Measurements from ENCODE around the gene VPS8. TPM values are rescaled to one million over a fixed set of nuclear protein-coding genes. Genes with fewer than 3 reads are reported as not detected.

Gene VPS8
- total and polyA plus RNA-seq, 9 of the 15 experiments (the other 6 are each of a cell fraction or from before 2014, with no cell fraction given) = 7.2 to 41.0 (median 28.3) TPM

- in situ Hi-C loops (cut with MboI) = no loop called here
- no peaks in the 10 kb centered on the region for H3K36me3 ChIP-seq (ENCODE audit: control insufficient read depth, insufficient read depth, low read length)
- no peak overlapping the region for H2AFZ ChIP-seq (ENCODE audit: low read depth, low read length)
- intact Hi-C loops (cut with micrococcal nuclease) = no loop called here
- no peak overlapping the region for H3K4me3 ChIP-seq
- TF ChIP-seq GATAD2B (IDR thresholded peaks at IDR 0.05; ENCODE audit: borderline replicate concordance) (no peak), CTCF (IDR thresholded peaks at IDR 0.05 in 2 of 3, conservative IDR thresholded peaks at IDR 0.05 in 1 of 3; ENCODE audit: insufficient read depth in 2 of 3, low read depth in 1 of 3, low read length in 3 of 3) (peak; percentile 41 to 56 (median 54))
- H3K27ac ChIP-seq (ENCODE audit: extremely low read depth, low read depth, low read length) = no peak overlapping the region
- no peak overlapping the region for H3K9ac ChIP-seq (ENCODE audit: insufficient read depth in 1 of 2, low read depth in 2 of 2, low read length in 2 of 2)
- no peaks in the 10 kb centered on the region for H3K9me3 ChIP-seq (replicated peaks; ENCODE audit: control insufficient read depth, insufficient read depth, low read depth, low read length)
- CTCF ChIA-PET (ENCODE audit: low intra/inter-chr PET ratio) = no interaction called here
- peaks cover 6 to 16% of the 10 kb centered on the region in 2 experiments for H3K4me1 ChIP-seq (replicated peaks in 1 of 2; ENCODE audit: control insufficient read depth in 2 of 2, insufficient read depth in 2 of 2, low read length in 2 of 2)
- 2% methylated on average over 4 of the region's 4 CpGs for WGBS (ENCODE audit: insufficient coverage, low coverage, missing lambda C conversion rate)
- DNase-seq (ENCODE audit: extremely low read depth in 1 of 4, low spot score in 3 of 4) = peak in 1 of 4 experiments; percentile 40
- peak; percentile 52 for ATAC-seq
- no peak overlapping the region for H3K4me2 ChIP-seq (ENCODE audit: insufficient read depth, low read length)
- peaks cover 9% of the 10 kb centered on the region for H3K79me2 ChIP-seq (ENCODE audit: control insufficient read depth, insufficient read depth, low read length)
- POLR2A ChIA-PET = no interaction called here
- FAIRE-seq = no peak
- no TSS peak for BruUV-seq (replicated peaks)
- H4K20me1 ChIP-seq (replicated peaks; ENCODE audit: control insufficient read depth, insufficient read depth, low read length) = no peaks in the 10 kb centered on the region
- no peaks in the 10 kb centered on the region; a peak in 1 of 5 replicates for H3K27me3 ChIP-seq (ENCODE audit: control insufficient read depth in 2 of 2, insufficient read depth in 2 of 2, low read length in 2 of 2)
- no peaks in the 10 kb centered on the region for H3K9me1 ChIP-seq (ENCODE audit: control insufficient read depth, insufficient read depth, low read length)
These were observed 3.9 kb upstream of the VPS8 start for GRCh38 chr3:184808021-184808420.

- H3K27ac ChIP-seq (ENCODE audit: extremely low read depth, low read depth, low read length) = no peak overlapping the region
- no peak overlapping the region for H3K4me2 ChIP-seq (ENCODE audit: insufficient read depth, low read length)
- intact Hi-C loops (cut with micrococcal nuclease) (no loop called here), in situ Hi-C loops (cut with MboI) (no loop called here)
- H3K9ac ChIP-seq (ENCODE audit: insufficient read depth in 1 of 2, low read depth in 2 of 2, low read length in 2 of 2) = no peak overlapping the region
- no peaks in the 10 kb centered on the region for H3K9me3 ChIP-seq (replicated peaks; ENCODE audit: control insufficient read depth, insufficient read depth, low read depth, low read length)
- no peaks in the 10 kb centered on the region for H3K36me3 ChIP-seq (ENCODE audit: control insufficient read depth, insufficient read depth, low read length)
- peaks cover 6 to 15% of the 10 kb centered on the region in 2 experiments for H3K4me1 ChIP-seq (replicated peaks in 1 of 2; ENCODE audit: control insufficient read depth in 2 of 2, insufficient read depth in 2 of 2, low read length in 2 of 2)
- TF ChIP-seq SMARCB1 (IDR thresholded peaks at IDR 0.05; ENCODE audit: insufficient read length, low read depth) = no peak
- TF ChIP-seq E4F1 (CRISPR knock-in tag; IDR thresholded peaks at IDR 0.05; ENCODE audit: borderline replicate concordance) = no peak
- no peak for TF ChIP-seq MTF1 (CRISPR knock-in tag; IDR thresholded peaks at IDR 0.05; ENCODE audit: borderline replicate concordance)
- TF ChIP-seq PKNOX1 (IDR thresholded peaks at IDR 0.05) = no peak
- no peak for TF ChIP-seq ZNF717 (CRISPR knock-in tag; IDR thresholded peaks at IDR 0.05)
- TF ChIP-seq YBX1 (IDR thresholded peaks at IDR 0.05) = no peak
- TF ChIP-seq THAP7 (CRISPR knock-in tag; IDR thresholded peaks at IDR 0.05) = no peak
- TF ChIP-seq SMAD2 (IDR thresholded peaks at IDR 0.05; ENCODE audit: low read depth, low read length) = no peak
- ChIA-PET CTCF (ENCODE audit: low intra/inter-chr PET ratio) (no interaction called here), POLR2A (interaction anchor here (0.6 kb wide), 1 partner anchor 682 kb away, joined by 3 read pairs; no protein-coding TSS in a partner anchor)
- ATAC-seq (no peak), FAIRE-seq (no peak), DNase-seq (ENCODE audit: extremely low read depth in 1 of 4, low spot score in 3 of 4) (no peak)
- no peak overlapping the region for H3K4me3 ChIP-seq
- peaks cover 25% of the 10 kb centered on the region for H3K79me2 ChIP-seq (ENCODE audit: control insufficient read depth, insufficient read depth, low read length)
- no peaks in the 10 kb centered on the region for H3K9me1 ChIP-seq (ENCODE audit: control insufficient read depth, insufficient read depth, low read length)
- H3K27me3 ChIP-seq (ENCODE audit: control insufficient read depth in 2 of 2, insufficient read depth in 2 of 2, low read length in 2 of 2) = no peaks in the 10 kb centered on the region
- no TSS peak for BruUV-seq (replicated peaks)
- H2AFZ ChIP-seq (ENCODE audit: low read depth, low read length) = 0 out of 2 replicates have a peak overlapping the region, but pooled peaks have one; percentile 26
- 0 out of 2 replicates have a peak, but pooled peaks cover 1% of the 10 kb centered on the region for H4K20me1 ChIP-seq (replicated peaks; ENCODE audit: control insufficient read depth, insufficient read depth, low read length)
- WGBS (ENCODE audit: insufficient coverage, low coverage, missing lambda C conversion rate) = 51% methylated on average over 3 of the region's 3 CpGs
These were observed 1.8 kb upstream of the VPS8 start for GRCh38 chr3:184810146-184810545.

Measured in K562 (cell line).